PC-3 (cell line): ENCODE measurements around the gene CD300LG.

Source experiments
- EZH2 ChIP-seq: fragments of 300-600 bp; sonication (generic); IDR thresholded peaks from one replicate; pipeline ENCODE4 v1.6.1; 2017; ENCODE audit warnings: antibody characterized with exemption, mild to moderate bottlenecking, low read length; ENCODE audit not compliant: unreplicated experiment
- TF ChIP-seq, protein P1 (sequence below): fragments of 300-600 bp; sonication (generic); conservative IDR thresholded peaks from 2 replicates; pipeline ENCODE4 v1.5.1; 2017; ENCODE audit warnings: antibody characterized with exemption, low read depth, mild to moderate bottlenecking, low read length

DNA sequence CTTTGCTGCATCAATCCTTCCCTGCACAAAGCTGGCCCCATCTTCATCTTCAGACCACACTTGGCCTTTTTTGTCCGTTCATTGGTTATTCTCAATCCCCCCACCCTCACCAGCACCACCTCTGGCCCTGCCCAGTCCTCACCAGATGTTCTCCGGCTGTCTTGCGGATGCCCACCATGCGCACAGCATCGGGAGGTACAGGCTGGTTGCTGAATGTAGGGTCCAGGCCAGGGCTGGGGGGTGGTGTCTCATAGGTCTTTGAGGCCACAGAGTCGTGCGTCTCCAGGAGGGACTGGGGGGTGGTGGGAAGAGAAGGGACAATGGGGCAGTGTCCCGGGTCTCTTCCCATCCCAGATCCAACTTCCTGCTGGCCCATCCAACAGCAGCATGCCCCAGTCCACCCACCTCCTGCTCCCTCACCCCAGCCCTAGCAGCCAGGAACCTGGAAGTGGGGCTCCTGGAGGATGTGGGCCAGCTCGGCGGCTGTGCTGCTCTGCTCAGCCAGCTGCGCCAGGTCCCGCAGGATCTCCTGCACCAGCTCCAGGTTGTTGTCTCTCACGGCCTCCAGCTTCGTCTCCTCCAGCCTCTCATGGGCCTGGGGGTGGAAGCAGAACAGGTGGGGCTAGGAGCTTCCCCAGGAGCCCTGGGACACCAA is 35.9 kb downstream of the CD300LG start:
- TF ChIP-seq, protein P1, sequence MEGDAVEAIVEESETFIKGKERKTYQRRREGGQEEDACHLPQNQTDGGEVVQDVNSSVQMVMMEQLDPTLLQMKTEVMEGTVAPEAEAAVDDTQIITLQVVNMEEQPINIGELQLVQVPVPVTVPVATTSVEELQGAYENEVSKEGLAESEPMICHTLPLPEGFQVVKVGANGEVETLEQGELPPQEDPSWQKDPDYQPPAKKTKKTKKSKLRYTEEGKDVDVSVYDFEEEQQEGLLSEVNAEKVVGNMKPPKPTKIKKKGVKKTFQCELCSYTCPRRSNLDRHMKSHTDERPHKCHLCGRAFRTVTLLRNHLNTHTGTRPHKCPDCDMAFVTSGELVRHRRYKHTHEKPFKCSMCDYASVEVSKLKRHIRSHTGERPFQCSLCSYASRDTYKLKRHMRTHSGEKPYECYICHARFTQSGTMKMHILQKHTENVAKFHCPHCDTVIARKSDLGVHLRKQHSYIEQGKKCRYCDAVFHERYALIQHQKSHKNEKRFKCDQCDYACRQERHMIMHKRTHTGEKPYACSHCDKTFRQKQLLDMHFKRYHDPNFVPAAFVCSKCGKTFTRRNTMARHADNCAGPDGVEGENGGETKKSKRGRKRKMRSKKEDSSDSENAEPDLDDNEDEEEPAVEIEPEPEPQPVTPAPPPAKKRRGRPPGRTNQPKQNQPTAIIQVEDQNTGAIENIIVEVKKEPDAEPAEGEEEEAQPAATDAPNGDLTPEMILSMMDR = no peak
- no peak for TF ChIP-seq EZH2
